ENCODE measurements around the gene FGF18.

DNA sequence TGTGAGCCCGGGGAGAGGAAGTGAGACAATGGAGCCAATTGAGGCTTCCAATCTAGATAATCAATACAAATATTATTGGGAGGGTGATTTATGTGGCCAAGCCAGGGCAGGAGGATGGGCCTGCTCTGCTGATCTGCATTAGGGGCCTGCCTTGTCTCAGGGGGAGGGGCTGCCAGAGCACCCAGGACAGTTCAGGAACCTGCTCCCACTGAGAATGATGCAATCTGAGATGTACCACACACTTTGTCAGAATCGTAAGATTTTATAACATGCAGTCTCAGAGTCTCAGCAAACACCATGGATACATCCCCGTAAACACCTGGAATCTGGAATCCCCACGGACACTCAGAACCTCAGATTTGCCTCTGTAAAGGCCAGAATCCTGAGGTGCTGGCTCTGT, 19.3 kb downstream of the FGF18 start:
- TF ChIP-seq, protein P1, sequence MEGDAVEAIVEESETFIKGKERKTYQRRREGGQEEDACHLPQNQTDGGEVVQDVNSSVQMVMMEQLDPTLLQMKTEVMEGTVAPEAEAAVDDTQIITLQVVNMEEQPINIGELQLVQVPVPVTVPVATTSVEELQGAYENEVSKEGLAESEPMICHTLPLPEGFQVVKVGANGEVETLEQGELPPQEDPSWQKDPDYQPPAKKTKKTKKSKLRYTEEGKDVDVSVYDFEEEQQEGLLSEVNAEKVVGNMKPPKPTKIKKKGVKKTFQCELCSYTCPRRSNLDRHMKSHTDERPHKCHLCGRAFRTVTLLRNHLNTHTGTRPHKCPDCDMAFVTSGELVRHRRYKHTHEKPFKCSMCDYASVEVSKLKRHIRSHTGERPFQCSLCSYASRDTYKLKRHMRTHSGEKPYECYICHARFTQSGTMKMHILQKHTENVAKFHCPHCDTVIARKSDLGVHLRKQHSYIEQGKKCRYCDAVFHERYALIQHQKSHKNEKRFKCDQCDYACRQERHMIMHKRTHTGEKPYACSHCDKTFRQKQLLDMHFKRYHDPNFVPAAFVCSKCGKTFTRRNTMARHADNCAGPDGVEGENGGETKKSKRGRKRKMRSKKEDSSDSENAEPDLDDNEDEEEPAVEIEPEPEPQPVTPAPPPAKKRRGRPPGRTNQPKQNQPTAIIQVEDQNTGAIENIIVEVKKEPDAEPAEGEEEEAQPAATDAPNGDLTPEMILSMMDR (IDR thresholded peaks at IDR 0.05): no peak
- TF ChIP-seq POLR2AphosphoS5 (IDR thresholded peaks at IDR 0.05): no peak
- no peak for TF ChIP-seq POLR2A (IDR thresholded peaks at IDR 0.05)
- TF ChIP-seq EP300 (IDR thresholded peaks at IDR 0.05): no peak

All from upper lobe of left lung (tissue), 4 donors.